H1 (cell line): Measurements from ENCODE around the gene ANKRD6.

Experiments
- CTCF ChIP-seq, 3 experiments: IDR thresholded peaks; 1 replicate in 2 of 3; 2 replicates in 1 of 3; pipeline versions ENCODE4 v1.5.1 to v1.6.1; 2011; ENCODE audit warnings: low read length in 3 of 3, mild to moderate bottlenecking in 3 of 3, inconsistent platforms in 2 of 3, low read depth in 1 of 3, moderate library complexity in 1 of 3; ENCODE audit not compliant: insufficient read depth in 1 of 3; ENCODE audit errors: control extremely low read depth in 1 of 3
- EP300 ChIP-seq, 2 experiments: IDR thresholded peaks; 1 replicate in 1 of 2; 2 replicates in 1 of 2; pipeline ENCODE4 v1.6.1; 2011 to 2012; ENCODE audit warnings: low read depth in 2 of 2, low read length in 2 of 2, mild to moderate bottlenecking in 2 of 2, borderline replicate concordance in 1 of 2, inconsistent platforms in 1 of 2, moderate library complexity in 1 of 2
- JUND ChIP-seq: IDR thresholded peaks from 2 replicates; pipeline ENCODE4 v1.6.1; 2011; ENCODE audit warnings: mild to moderate bottlenecking, improper control_type of control experiment, low read length
- NRF1 ChIP-seq: IDR thresholded peaks from 2 replicates; pipeline ENCODE4 v1.6.1; 2011; ENCODE audit warnings: mild to moderate bottlenecking, low read depth, low read length, improper control_type of control experiment
- PHF8 ChIP-seq: fragments of 200-600 bp; sonication (generic); conservative IDR thresholded peaks from 2 replicates; pipeline ENCODE4 v1.7.1; 2012; ENCODE audit warnings: low read depth, mild to moderate bottlenecking, inconsistent platforms, low read length, moderate library complexity
- POLR2A ChIP-seq, 2 experiments: IDR thresholded peaks; 1 replicate in 1 of 2; 2 replicates in 1 of 2; pipeline ENCODE4 v1.6.1; 2011; ENCODE audit warnings: low read depth in 2 of 2, low read length in 2 of 2, mild to moderate bottlenecking in 2 of 2; ENCODE audit errors: control extremely low read depth in 1 of 2
- POLR2AphosphoS5 ChIP-seq: IDR thresholded peaks from 2 replicates; pipeline ENCODE4 v1.6.1; 2011; ENCODE audit warnings: low read depth, low read length
- SP1 ChIP-seq: IDR thresholded peaks from 2 replicates; pipeline ENCODE4 v1.6.1; 2011; ENCODE audit warnings: low read depth, low read length
- TAF1 ChIP-seq: IDR thresholded peaks from 2 replicates; pipeline ENCODE4 v1.6.1; 2011; ENCODE audit warnings: mild to moderate bottlenecking, low read depth, low read length
- TCF12 ChIP-seq: IDR thresholded peaks from 2 replicates; pipeline ENCODE4 v1.6.1; 2011; ENCODE audit warnings: low read depth, mild to moderate bottlenecking, low read length

GRCh38 chr6:89404512-89404911 is 28.4 kb upstream of the ANKRD6 start:
- TF ChIP-seq CTCF (IDR thresholded peaks at IDR 0.05; ENCODE audit: control extremely low read depth in 1 of 3, insufficient read depth in 1 of 3, low read depth in 1 of 3, low read length in 3 of 3) (no peak), EP300 (IDR thresholded peaks at IDR 0.05; ENCODE audit: borderline replicate concordance in 1 of 2, low read depth in 2 of 2, low read length in 2 of 2) (no peak), TCF12 (no peak), POLR2A (IDR thresholded peaks at IDR 0.05; ENCODE audit: control extremely low read depth in 1 of 2, low read depth in 2 of 2, low read length in 2 of 2) (no peak), TAF1 (no peak), POLR2AphosphoS5 (no peak), JUND (no peak), NRF1 (no peak), PHF8 (no peak), SP1 (no peak)
